Putamen (tissue), 1 donor: ENCODE measurements around the gene SEMA7A.
A peak's percentile ranks its signal among the peaks of the same experiment; 100 is the strongest.
"Not testable (repeated sequence)": the region's sequence is repeated elsewhere in the genome, so short reads cannot be mapped to it uniquely, and the experiment has no call there.

Experiments used
- DNase-seq: peaks from one replicate; pipeline ENCODE4 v3.0.0-alpha.2; 2016; ENCODE audit warnings: low spot score

Gene SEMA7A, protein sequence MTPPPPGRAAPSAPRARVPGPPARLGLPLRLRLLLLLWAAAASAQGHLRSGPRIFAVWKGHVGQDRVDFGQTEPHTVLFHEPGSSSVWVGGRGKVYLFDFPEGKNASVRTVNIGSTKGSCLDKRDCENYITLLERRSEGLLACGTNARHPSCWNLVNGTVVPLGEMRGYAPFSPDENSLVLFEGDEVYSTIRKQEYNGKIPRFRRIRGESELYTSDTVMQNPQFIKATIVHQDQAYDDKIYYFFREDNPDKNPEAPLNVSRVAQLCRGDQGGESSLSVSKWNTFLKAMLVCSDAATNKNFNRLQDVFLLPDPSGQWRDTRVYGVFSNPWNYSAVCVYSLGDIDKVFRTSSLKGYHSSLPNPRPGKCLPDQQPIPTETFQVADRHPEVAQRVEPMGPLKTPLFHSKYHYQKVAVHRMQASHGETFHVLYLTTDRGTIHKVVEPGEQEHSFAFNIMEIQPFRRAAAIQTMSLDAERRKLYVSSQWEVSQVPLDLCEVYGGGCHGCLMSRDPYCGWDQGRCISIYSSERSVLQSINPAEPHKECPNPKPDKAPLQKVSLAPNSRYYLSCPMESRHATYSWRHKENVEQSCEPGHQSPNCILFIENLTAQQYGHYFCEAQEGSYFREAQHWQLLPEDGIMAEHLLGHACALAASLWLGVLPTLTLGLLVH

DNA sequence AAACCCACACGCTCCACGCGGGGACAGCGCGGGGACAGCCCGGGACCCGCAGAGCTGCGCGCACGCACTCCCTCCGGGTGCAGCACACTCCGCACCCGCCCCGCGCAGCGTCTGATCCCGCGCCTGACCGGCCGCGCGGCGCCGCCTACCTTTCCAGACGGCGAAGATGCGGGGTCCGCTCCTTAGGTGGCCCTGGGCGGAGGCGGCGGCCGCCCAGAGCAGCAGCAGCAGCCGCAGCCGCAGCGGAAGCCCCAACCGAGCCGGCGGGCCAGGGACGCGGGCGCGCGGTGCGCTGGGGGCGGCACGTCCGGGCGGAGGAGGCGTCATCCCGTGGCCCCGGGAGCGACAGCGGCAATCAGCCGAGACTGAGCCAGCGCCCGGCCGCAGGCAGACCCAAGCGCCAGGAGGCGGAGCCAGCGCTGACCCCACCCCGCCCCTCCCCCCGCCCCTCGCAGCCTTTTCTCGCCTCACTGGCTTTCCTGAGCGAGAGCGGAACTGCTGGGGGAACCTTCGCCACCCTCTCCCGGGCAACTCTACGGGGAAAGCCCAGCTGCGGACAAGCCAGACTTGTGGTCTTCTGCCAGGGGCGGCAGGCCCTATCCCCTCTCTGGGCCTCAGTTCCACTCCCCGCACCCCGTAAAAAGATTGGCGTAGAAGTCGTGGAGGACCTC, at the start of gene SEMA7A:
TSS of gene SEMA7A (minus strand) at position 367 of the 671 bp plus-strand sequence. CDS start at position 327, 40 bp downstream.
- peak; percentile 87 for DNase-seq

DNA sequence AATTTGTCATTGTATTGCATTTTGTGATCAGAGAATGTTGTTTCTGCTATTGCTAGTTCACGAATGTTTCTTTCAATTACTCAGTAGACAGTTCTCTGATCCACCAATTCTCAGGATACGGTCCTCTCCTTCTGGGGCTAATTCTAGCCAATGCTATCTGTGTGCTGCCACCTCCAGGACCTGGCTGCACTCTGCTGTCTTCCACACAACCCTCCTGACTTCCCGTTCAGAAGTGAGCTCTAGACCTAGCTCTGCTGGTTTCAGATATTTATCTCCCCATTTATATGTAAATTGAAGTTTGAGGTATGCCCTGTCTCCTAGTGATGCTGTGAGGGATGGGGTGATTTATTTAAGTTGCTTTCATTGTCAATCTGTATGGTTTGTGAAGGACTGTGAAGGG, 48.9 kb upstream of the SEMA7A start:
- no peak for DNase-seq

DNA sequence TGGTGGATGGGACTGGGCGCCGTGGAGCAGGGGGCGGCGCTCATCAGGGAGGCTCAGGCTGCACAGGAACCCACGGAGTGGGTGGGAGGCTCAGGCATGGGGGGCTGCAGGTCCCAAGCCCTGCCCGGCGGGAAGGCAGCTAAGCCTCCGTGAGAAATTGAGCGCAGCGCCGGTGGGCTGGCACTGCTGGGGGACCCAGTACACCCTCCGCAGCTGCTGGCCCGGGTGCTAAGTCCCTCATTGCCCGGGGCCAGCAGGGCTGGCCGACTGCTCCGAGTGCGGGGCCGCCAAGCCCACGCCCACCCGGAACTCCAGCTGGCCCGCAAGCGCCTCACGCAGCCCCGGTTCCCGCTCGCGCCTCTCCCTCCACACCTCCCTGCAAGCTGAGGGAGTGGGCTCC, 46.6 kb upstream of the SEMA7A start:
- DNase-seq, result not testable (repeated sequence)

DNA sequence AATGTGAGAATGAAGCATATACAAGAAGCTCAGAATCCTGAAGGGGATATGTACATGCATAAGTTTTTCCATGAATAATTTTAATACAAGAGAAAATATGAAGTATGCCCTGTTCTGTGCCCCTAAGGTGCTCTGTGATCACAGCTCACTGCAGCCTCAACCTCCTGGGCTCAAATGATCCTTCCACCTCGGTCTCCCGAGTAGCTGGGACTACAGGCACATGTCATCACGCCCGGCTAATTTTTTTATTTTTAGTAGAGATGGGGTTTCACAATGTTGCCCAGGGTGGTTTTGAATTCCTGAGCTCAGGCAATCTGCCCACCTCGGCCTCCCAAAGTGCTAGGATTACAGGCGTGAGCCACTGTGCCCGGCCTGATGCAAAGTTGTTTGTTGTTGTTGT, 37.9 kb upstream of the SEMA7A start:
- DNase-seq, result not testable (repeated sequence)

DNA sequence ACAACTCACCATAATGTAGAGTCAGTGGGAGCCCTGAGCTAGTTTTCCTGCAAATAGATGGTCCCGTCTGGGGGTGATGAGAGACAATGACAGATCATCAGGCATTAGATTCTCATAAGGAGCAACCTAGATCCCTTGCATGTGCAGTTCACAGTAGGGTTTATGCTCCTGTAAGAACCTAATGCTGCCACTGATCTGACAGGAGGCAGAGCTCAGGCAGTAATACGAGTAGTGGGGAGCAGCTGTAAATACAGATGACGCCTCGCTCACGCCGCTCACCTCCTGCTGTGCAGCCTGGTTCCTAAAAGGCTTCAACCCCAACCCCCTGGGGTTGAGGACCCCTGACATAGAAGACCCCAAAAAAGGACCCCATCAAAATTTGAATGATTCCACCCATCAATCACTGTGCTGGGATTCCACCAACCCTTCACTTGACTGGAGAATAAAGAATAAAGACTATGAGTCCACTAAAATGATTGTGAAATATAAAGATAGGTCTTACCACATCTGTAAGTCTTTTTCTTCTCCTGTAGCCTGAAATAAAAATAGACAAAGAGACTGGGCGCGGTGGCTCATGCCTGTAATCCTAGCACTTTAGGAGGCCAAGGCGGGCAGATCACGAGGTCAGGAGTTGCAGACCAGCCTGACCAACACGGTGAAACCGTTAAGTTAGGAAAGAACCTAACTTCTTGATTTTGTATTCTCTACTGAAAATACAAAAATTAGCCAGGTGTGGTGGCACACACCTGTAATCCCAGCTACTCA, 37.1 kb upstream of the SEMA7A start:
- DNase-seq, result no peak

DNA sequence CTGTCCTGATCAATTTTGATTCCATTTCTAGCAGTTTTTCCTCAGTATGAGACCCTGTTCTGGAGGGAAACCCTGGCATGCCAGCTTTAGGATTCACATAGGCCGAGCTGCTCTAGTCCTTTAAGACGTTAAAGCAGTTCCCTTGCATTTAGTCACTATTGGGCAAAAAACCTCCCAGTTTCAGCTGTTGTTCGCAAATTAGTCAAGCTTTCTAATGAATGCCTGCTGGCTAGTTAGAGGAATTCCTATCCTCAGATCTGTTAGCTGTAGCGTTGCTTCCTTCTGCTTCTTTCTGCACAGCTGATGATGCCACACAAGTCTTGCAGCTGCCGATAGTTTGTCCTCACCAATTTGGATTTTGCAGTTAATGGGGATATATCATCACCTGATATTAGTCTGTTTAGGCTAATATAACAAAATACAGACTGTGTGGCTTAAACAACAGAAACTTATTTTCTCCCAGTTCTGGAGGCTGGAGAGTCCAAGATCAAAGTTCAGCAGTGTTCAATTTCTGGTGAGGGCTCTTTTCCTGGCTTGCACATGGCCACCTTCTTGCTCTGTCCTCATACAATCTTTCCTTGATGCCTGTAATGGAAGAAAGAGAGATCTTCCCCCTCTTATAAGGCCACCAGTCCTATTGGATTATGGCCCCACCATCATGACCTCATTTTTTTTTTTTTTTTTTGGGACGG, 34.7 kb upstream of the SEMA7A start:
- DNase-seq, result no peak

DNA sequence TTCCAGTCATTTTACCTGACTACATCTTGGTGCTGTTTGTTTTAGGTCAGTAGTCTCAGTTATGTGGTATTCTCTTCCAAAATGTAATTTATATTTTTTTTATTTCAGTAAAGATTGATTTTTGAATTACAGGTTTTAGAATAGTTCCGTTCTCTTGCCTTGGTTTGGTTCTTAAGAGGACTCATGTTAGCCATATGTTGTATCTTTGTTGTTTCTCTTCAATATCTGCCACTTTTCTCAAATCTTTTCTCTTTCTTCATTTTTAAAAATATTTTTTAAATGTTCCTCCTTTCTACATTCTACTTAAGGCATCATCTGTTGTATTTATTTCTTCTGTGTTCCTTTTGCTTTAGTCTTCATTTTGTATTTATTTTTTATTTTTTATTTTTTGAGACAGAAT, 32.8 kb upstream of the SEMA7A start:
- DNase-seq, result no peak

DNA sequence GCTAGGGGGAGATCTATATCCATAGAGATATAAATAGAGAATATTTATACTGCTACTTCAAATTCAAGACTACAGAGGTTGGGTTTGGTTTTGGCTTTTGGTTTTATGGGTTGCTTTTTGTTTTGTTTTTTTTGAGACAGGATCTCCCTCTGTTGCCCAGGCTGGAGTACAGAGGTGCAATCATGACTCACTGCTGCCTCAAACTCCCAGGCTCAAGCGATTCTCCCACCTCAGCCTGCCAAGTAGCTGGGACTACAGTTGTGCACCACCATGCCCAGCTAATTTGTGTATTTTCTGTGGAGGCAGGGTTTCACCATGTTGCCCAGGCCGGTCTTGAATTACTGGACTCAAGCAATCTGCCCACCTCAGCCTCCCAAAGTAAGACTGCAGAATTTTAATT, 31.1 kb upstream of the SEMA7A start:
- DNase-seq, result no peak

DNA sequence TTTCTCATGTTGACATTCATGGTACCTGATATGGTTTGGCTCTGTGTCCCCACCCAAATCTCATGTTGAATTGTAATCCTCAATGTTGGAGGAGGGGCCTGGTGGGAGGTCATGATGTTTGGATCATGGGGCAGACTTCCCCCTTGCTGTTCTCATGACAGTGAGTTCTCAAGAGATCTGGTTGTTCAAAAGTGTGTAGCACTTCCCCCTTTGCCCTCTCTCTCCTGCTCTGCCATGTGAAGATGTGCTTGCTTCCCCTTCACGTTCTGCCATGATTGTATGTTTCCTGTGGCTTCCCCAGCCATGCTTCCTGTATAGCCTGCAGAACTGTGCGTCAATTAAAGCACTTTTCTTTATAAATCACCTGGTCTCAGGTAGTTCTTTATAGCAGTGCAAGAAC, 30.5 kb upstream of the SEMA7A start:
- DNase-seq, result no peak

DNA sequence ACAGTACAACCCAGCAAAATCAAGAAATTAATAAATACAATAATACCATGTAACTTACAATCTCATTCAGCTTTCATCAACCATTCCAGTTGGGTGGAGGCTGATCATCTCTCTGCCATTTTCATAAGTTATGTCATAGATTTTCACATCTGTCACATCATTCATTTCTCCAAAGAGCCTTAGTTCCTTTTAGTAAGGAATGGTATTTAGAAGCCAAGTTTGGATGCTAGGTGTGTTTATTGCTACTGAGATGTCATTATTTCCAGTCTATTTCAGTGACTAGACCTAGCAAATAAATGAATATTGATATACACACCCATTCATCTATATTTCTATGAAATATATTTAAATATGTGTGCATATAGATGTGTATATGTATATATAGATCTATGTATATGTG, 29.9 kb upstream of the SEMA7A start:
- DNase-seq, result no peak

DNA sequence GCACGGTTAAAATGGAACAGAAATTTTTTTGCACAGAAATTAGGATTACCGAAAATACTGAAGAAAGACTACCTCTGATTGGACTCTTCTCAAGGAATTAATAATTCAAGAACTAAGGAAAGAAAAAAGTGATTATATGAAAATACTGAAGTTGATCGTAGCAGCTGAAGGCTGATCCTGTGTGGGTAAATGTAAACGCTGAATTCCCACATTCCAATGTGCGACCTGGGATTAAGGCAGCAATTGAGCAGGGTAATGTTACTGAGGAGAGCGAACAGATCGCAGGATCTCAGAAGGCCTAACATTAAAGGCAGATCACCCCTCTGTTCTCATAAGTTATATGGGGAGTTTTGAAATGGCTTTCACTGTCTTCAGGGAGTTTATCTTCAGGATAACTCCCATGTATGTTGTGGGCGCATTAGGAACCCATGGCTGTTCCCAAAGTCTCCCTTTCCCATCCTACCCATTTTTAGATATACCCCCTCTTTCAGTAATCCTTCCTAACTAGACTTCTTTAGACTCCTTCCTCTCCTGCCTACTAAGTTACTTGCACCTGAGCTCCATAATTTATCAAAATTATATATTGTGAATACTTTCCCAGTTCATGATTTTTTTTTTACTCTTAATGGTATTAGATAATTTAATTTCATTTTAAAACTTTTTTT, 28.2 kb upstream of the SEMA7A start:
- no peak for DNase-seq

DNA sequence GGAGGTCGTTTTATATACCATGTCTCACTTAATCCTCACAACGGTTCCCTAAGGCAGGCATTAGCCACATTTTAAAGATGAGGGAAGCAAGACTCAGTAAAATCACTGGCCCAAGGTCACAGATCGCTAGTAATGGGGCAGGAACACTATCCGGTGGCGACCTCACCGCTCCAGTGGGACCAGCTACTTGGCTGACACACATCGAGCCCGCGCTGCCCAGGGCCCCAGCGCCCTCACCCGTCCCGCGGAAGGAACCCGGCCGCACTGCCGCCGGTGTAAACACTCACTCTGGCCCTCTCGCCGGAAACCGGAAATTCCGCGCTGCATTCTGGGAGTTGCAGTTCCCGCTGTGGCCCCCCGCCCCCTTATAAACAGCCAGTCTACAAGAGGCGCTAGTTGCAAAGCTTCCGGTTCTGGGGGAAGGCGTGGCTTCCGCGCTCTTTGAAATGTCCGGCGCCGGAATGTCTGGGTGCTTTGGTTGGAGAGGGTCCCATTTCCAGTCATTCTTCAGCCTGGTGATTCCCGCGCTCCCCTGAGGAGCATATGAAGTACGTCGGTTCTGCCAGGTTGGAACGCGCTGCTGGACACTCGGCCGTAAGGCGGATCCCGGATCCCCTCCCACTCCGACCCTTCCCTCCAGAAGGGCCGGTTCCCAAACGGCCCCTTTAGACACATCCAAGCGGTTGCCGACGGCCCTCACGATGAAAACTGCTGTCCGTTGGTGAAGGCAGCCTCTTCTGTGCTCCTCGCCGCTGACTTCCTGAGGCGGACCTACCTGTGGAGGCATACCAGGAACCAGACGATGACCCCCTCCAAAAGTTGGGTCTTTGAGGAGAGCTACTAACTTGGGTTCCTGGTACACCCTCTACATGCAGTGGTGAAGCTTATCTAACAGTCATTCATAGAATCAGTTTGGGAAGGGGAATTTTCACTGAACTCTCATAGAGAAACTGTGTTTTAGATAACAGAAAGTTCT, 27.4 kb upstream of the SEMA7A start, which contains the start of gene UBL7:
TSS of gene UBL7 (minus strand) at position 290 of the 976 bp plus-strand sequence. CDS start 2,293 bp downstream, outside the sequence.
- peak; percentile 96 for DNase-seq

DNA sequence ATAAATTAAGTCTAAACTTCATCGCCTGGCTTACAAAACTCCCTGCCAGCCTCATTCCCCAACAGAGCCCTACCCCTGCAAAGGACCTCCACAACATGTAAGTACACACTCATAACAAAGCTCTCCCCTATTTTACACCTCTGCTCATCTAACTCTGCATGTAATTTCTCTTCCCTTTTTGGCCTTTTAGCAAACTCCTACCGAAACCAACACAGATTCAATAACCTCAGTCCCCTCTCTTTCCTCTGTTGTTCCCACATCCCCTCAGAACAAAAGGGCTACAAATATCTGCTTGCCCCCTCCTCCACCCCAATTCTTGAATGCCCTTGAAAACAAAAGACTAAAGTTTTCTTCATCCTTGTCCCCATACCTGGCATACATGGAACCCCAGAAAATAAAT, 26.5 kb upstream of the SEMA7A start:
- no peak for DNase-seq

DNA sequence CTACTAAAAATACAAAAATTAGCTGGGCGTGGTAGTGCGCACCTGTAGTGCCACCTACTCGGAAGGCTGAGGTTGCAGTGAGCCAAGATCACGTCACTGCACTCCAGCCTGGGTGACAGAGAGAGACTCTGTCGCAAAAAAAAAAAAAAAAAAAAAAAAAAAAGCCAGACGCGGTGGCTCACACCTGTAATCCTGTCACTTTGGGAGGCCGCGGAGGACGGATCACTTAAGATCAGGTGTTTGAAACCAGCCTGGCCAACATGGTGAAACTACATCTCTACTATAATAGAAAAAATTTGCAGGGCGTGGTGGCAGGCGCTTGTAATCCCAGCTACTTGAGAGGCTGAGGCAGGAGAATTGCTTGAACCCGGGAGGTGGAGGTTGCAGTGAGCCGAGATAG, 26.0 kb upstream of the SEMA7A start:
- not testable (repeated sequence) for DNase-seq

DNA sequence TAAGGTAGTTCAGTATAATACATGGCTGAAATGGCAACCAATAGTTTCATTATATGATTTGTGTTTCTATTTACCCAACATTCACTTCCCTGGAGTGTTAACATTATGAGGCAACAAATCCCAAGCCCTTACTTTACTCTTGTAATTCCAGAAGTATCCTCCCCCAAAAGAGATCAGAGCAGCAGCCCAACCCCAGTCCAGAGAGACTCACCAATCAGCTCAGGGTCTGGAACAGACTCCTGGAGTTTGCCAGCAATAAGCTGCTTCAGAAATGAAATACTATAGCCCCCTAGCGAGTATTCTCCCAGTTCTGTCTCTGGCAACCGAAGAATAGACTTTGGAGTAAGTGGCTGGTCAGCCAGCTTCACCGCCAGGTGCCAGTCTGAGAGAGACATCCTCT, 24.7 kb upstream of the SEMA7A start:
- no peak for DNase-seq

DNA sequence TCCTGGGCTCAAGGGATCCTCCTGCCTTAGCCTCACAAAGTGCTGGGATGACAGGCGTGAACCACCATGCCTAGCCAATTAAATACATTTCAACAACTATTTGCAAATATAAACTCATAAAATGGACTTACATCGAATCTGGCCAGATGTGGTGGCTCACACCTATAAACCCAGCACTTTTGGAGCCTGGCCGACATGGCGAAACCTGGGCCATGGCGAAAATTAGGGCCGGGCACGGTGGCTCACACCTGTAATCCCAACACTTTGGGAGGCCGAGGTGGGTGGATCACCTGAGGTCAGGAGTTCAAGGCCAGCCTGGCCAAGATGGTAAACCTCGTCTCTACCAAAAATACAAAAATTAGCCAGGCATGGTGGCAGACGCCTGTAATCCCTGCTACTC, 23.3 kb upstream of the SEMA7A start:
- not testable (repeated sequence) for DNase-seq

DNA sequence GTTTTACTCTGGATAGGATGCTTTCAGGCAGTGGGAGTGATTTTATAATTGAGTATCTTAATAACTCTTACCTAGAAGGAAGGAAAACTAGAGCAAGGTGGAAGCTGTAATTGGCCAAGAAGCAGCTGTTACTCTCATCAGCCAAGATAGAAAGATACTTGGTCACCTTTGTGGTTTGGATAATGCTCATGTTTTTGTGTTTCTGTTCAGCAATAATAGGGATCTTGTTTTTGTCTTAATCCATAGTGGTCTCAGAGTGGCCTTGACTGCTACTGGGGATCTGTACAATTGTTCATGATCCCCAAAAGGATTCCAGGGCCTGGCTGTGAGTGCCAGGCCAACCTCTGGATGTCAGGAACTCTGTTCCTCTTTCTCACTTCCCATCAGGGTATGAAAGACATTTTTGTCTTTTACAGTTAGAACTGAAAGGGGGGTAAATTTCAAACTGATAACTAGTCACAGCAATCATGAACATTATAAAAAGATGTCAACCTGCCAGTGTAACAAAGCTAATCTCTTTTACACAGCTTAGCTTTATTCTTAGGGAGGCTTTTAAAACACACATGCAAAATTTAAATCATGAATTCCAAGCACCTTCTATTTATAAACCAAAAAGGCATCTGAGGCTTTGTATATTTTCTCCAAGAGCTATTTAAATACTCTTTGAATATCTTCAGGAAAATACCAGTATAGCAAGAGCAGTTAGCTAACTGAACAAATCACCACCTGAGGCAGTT, 21.2 kb upstream of the SEMA7A start:
- no peak for DNase-seq

DNA sequence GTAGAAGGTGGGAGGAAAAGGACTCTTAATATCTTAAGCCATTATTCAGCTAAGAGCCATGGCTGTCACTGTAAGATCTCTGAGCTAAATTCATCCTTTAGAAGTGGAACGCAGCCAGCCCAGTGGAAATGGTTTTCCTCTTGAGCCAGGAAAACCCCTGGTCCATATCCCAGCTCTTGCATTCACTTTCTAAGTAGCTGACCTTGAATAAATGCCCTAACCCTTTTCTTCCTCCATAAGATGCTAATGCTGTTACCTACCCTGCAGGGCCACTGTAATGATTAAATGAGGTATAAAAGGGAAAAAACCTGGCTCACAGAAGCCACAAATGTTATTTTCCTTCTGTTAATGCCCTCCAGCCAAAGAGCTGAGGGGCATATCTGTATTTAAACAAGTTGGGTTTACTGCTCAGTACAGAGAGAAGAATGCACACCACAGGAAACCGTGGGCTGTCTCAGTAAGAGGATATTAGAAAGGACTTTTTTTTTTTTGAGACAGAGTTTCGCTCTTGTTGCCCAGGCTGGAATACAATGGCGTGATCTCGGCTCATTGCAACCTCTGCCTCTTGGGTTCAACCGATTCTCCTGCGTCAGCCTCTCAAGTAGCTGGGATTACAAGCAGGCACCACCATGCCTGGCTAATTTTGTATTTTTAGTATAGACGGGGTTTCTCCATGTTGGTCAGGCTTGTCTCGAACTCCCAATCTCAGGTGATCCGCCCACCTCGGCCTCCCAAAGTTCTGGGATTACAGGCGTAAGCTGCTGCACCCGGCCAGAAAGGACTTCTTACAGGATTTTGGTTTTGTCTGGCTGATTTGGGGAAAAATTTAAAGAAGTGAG, 20.4 kb upstream of the SEMA7A start:
- no peak for DNase-seq
